GM18870 (cell line): Measurements from ENCODE around the gene NUP85.
"Not testable (repeated sequence)": the region's sequence is repeated elsewhere in the genome, so short reads cannot be mapped to it uniquely, and the experiment has no call there.

Source experiments
- ATAC-seq: cut with Tn5 transposase; IDR thresholded peaks from one replicate; pipeline ENCODE4 v1.9.1; 2021; ENCODE audit warnings: moderate library complexity; ENCODE audit not compliant: unreplicated experiment

The NUP85 gene

GRCh38 chr17:75194879-75195278 is 10.6 kb upstream of the NUP85 start:
- ATAC-seq, result no peak

GRCh38 chr17:75199886-75200618 is 5.4 kb upstream of the NUP85 start:
- no peak for ATAC-seq

GRCh38 chr17:75205793-75206163 is 299 bp downstream of the NUP85 start:
- no peak for ATAC-seq

- not testable (repeated sequence) for ATAC-seq
These were observed 1.6 kb downstream of the NUP85 start for GRCh38 chr17:75207050-75207407.

GRCh38 chr17:75207760-75208159 is 2.3 kb downstream of the NUP85 start:
- no peak for ATAC-seq

GRCh38 chr17:75208161-75208560 is 2.7 kb downstream of the NUP85 start:
- no peak for ATAC-seq

GRCh38 chr17:75209061-75209460 is 3.6 kb downstream of the NUP85 start:
- ATAC-seq, result no peak

GRCh38 chr17:75218131-75218530 is 12.7 kb downstream of the NUP85 start:
- ATAC-seq, result no peak

GRCh38 chr17:75219815-75220214 is 14.3 kb downstream of the NUP85 start:
- ATAC-seq, result no peak

- ATAC-seq, result no peak
These were observed 19.5 kb downstream of the NUP85 start for GRCh38 chr17:75225016-75225415.

- no peak for ATAC-seq
These were observed 22.2 kb downstream of the NUP85 start for GRCh38 chr17:75227729-75228128.

- no peak for ATAC-seq
These were observed 22.8 kb downstream of the NUP85 start for GRCh38 chr17:75228305-75228704.

GRCh38 chr17:75228847-75229246 is 23.4 kb downstream of the NUP85 start:
- ATAC-seq, result no peak

GRCh38 chr17:75231071-75231470 is 25.6 kb downstream of the NUP85 start:
- no peak for ATAC-seq

- no peak for ATAC-seq
These were observed 26.4 kb downstream of the NUP85 start for GRCh38 chr17:75231741-75232464.

GRCh38 chr17:75232786-75233185 is 27.3 kb downstream of the NUP85 start:
- ATAC-seq, result no peak

GRCh38 chr17:75237100-75238014 is 31.9 kb downstream of the NUP85 start:
- ATAC-seq, result no peak

- ATAC-seq, result no peak
These were observed 32.6 kb downstream of the NUP85 start for GRCh38 chr17:75238020-75238580.

- ATAC-seq, result no peak
These were observed 33.3 kb downstream of the NUP85 start for GRCh38 chr17:75238684-75239191.

GRCh38 chr17:75239214-75239613 is 33.7 kb downstream of the NUP85 start:
- ATAC-seq, result no peak

GRCh38 chr17:75239778-75240393 is 34.4 kb downstream of the NUP85 start:
- ATAC-seq, result no peak
